ENCODE data around the gene RPL22. TPM values are rescaled to one million over a fixed set of nuclear protein-coding genes. Genes with fewer than 3 reads are reported as not detected.

RPL22 gene
- total and polyA plus RNA-seq, 2 of the 4 experiments (the other 2 are of a cell fraction) = 26.2 to 131 TPM

DNA sequence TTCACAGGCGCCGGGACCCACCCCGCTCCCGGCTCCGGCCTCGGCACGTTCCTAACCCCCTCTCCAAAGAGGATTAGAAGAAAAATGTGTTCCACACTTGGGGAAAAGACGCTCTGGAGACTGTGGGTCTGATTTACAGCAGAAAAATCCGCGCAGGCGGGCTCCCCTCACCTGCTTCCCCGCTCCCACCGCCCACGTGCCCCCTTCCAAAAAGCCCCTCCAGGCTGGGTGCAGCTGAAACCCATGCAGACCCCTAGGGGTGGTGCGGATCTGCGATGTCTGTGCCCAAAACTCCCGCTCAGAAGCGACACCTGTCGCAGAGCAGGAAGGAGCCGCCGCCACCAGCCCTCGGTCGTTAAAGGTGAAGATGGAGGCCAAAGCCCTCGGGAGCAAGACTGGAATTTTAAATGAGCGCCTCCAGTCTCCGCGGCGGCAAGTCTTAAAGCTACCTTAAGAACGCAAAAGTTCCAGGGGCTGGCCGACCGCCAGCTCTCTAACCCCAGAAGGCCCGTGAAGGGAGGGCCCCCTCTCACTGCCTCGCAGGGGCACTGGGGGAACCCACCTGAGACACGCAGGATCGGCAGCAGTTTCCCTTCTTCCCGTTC lies 18.6 kb downstream of the RPL22 start:
- no peak for ATAC-seq (ENCODE audit: low read depth)
- 12% methylated on average over 5 of the region's 36 CpGs; no CpG with 5 or more reads in 1 of the 2 experiments for WGBS, 2 experiments (ENCODE audit: extremely low coverage in 2 of 2, insufficient read length in 1 of 2)

More for the DNA sequence above, 18.6 kb downstream of the RPL22 start:
- intact Hi-C loops (cut with micrococcal nuclease) (no loop called here), in situ Hi-C loops (cut with MboI; ENCODE audit: low sequenced_read_pairs) (no loop called here), dilution Hi-C loops (cut with HindIII; ENCODE audit: low sequenced_read_pairs, unreplicated experiment) (no loop called here)
- Histone ChIP-seq H4K20me1 (ENCODE audit: insufficient read depth, low read length) (peaks cover 29% of the 10 kb centered on the region), H3K4me3 (ENCODE audit: insufficient read depth, low read depth, low read length) (no peak overlapping the region), H3K4ac (ENCODE audit: low read depth, low read length) (no peak overlapping the region), H3K14ac (replicated peaks; ENCODE audit: low read depth, low read length) (no peak overlapping the region), H2BK5ac (ENCODE audit: low read depth, low read length, poor library complexity, severe bottlenecking) (no peak overlapping the region), H3K79me1 (ENCODE audit: low read depth in 1 of 2, low read length in 2 of 2) (peaks cover 12 to 18% of the 10 kb centered on the region in 2 experiments), H3K9ac (ENCODE audit: low read depth, low read length) (no peak overlapping the region), H4K5ac (ENCODE audit: low read depth, low read length) (no peak overlapping the region), H2AFZ (replicated peaks; ENCODE audit: low read length, poor library complexity) (no peak overlapping the region), H3K4me2 (ENCODE audit: low read depth, low read length) (no peak overlapping the region), H2BK120ac (ENCODE audit: low read depth, low read length) (no peak overlapping the region), H3K18ac (ENCODE audit: low read depth, low read length) (no peak overlapping the region), H3K23ac (ENCODE audit: low read depth, low read length) (no peak overlapping the region), H2AK5ac (ENCODE audit: low read depth, low read length) (no peak overlapping the region), H2BK15ac (ENCODE audit: low read depth, low read length) (no peak overlapping the region), H3K4me1 (ENCODE audit: control insufficient read depth, insufficient read depth, low read length) (peaks cover 16% of the 10 kb centered on the region), H4K91ac (ENCODE audit: insufficient read depth, low read depth, low read length) (no peak overlapping the region), H3K36me3 (ENCODE audit: control insufficient read depth, insufficient read depth, low read length) (peaks cover 11% of the 10 kb centered on the region), H2BK20ac (ENCODE audit: low read depth, low read length) (no peak overlapping the region), H3K9me3 (ENCODE audit: control insufficient read depth, insufficient read depth, low read length) (no peaks in the 10 kb centered on the region), H3K56ac (ENCODE audit: extremely low read depth, insufficient read depth, low read length) (no peak overlapping the region), H3K9me1 (ENCODE audit: insufficient read depth, low read length) (peaks cover 15% of the 10 kb centered on the region), H3K27ac (ENCODE audit: insufficient read depth, low read length) (no peak overlapping the region), H3K27me3 (ENCODE audit: control insufficient read depth, insufficient read depth, low read length) (peaks cover 50% of the 10 kb centered on the region), H2AK9ac (replicated peaks; ENCODE audit: low read depth, low read length, poor library complexity) (peak overlapping the region; percentile 33), H4K8ac (ENCODE audit: low read depth in 2 of 2, low read length in 2 of 2) (no peak overlapping the region)
- POLR2A ChIA-PET (ENCODE audit: unreplicated experiment) = no interaction called here
- TF ChIP-seq RCOR1 (IDR thresholded peaks at IDR 0.05; ENCODE audit: insufficient replicate concordance, low read length) = no peak
- TF ChIP-seq CHD1 (IDR thresholded peaks at IDR 0.05; ENCODE audit: low read depth, low read length) = no peak
- TF ChIP-seq MXI1 (IDR thresholded peaks at IDR 0.05; ENCODE audit: borderline replicate concordance, low read depth, low read length) = no peak
- CTCF ChIA-PET = no interaction called here
- no peak for DNase-seq
- BruUV-seq (replicated peaks) = no TSS peak

Data from IMR-90 (cell line).